ENCODE results near the gene SNX27.

- TF ChIP-seq GATA2 (IDR thresholded peaks at IDR 0.05; ENCODE audit: low read depth, low read length) (peak; percentile 30; the same call in 1 of the 2 replicates), GATA3 (IDR thresholded peaks at IDR 0.05; ENCODE audit: low read depth, low read length) (no peak)
Observed at GRCh38 chr1:151715726-151716404, 104.0 kb downstream of the SNX27 start.
